Measurements from ENCODE around the gene ACRBP. TPM values are rescaled to one million over a fixed set of nuclear protein-coding genes. Genes with fewer than 3 reads are reported as not detected.

ACRBP gene
- 1.9 TPM in 1 of 2 replicates, not detected in the other for total RNA-seq (2014; rRNA removed; shearing (Covaris generic); ENCODE audit: low replicate concordance)

DNA sequence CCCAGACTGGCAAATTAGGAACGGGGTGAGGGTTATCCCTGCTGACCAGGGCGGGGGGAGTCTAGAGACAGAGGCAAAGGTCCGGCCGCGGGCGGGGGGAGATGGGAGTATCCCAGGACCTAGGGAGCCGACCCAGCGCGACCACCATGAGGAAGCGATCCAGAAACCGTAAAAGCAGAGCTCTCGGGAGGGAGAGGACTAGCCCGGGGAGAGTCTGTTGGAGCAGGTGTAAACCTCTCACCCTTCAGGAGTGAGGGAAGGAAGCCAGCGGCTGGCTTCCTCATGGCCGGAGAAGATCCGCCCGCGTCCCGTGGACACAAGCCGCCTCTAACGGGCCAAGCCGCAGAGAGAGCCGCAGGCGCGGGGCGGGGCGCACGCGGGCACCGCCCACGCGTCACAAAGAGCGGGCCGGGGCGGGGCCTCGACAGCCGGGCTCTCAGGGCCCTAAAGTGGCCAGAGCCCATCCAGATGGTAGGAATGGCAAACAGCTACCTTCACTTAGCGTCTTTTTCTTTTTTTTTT is at the start of gene ACRBP:
TSS of gene ACRBP (minus strand) at position 350 of the 522 bp plus-strand sequence. CDS start at position 284, 66 bp downstream.
- DNase-seq (ENCODE audit: low read depth): peak; percentile 38
- in situ Hi-C loops (cut with HindIII; ENCODE audit: low pct_unique_long_range_greater_than_20kb, low sequenced_read_pairs): no loop called here

DNA sequence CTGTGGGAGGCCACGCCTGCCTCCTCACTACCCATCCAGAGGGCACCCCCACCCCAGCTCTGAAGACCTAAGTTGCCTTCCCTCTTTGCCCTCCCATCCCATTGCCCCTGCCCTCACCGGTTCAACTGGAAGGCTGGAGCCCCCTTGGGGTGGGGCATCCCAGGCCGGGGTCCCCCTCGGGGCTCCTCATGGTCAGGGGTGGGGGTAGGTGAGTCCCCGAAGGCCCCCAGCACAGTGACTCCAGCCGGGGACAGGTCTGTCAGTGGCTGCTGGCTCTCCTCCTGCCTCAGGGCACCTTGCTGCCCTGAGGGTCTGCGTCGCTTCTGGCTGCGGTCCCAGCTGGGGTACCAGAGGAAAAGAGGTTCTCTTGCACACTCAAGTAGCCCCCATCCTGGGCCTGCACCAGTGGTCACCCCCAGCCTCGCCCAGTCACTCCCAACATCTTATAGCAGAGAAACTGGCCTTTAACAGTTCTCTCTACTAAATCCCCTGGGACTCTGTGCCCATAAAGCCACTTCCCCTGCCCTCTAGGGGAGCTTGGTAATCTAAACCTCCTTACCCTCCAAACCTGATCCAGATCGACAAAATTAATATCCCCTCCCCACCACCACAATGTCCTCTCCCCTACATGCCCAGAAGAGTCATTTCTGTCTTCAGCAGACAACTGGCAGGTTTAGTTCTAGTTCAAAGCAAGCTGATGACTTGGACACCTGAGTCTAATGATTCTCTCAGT is 48.2 kb upstream of the ACRBP start:
- in situ Hi-C loops (cut with HindIII; ENCODE audit: low pct_unique_long_range_greater_than_20kb, low sequenced_read_pairs): no loop called here
- no peak for DNase-seq (ENCODE audit: low read depth)

DNA sequence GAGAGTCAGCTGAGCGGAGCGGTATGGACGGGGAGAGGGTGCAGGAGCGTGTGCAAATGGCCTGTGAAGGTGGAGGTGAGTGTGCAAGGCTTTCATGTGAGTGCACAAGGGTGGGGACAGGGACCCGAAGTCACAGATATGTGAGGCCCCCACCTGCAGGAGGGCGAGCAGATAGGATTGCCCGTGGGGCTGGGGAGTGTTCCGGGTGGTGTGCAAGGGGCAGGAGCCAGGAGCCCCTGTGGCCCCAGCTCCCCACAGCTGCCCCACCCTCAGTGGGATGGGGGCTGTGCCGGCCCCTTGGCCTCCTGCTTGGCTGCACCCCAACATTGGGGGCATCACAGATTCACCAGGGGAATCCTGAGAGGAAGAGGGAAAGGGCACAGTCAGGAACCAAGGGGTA is 47.5 kb upstream of the ACRBP start:
- no peak for DNase-seq (ENCODE audit: low read depth)
- in situ Hi-C loops (cut with HindIII; ENCODE audit: low pct_unique_long_range_greater_than_20kb, low sequenced_read_pairs): no loop called here

DNA sequence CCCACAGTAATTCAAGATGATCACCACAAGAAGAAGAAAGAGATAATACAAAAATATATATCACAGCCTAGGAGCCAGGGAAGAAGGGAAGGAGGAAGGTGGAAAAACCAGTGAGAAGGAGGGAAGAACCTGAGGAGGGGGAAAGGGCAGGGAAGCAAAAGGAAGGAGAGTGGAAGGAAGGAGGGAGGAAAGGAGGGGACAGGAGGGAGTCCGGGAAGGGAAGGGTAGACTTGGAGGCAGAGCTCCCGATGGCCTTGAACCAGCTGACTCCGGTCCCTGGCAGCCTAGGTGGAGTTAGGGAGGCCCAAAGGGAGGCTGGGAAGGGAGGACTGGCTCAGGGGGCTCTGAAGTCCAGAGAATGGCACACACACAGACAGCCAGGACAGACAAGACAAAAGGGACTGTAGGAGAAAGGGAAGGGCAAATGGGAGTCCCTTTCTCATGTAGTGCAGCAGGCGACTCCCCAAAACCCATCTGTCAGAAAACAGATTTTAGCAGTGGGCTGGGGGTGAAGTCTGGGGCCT is 46.7 kb upstream of the ACRBP start:
- no peak for DNase-seq (ENCODE audit: low read depth)
- in situ Hi-C loops (cut with HindIII; ENCODE audit: low pct_unique_long_range_greater_than_20kb, low sequenced_read_pairs): no loop called here

DNA sequence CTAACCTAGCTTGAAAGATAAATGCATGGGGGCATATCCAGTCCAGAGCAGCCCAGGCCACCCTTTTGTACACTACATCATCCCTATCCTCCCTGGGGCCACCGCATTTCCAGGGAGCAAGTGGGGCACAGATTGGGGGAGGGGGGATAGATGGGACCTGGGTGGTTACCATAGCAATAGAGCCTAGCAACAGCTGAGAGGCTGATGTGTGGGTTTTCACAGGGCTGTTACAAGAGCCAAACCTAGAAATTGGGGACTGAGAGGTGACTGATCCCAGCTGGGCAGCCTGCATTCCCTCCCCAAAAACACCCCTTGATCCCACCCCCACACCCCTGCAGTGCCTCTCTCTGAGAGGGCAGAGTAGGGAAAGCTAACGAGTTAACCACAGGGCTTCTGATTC is 45.7 kb upstream of the ACRBP start:
- no peak for DNase-seq (ENCODE audit: low read depth)
- in situ Hi-C loops (cut with HindIII; ENCODE audit: low pct_unique_long_range_greater_than_20kb, low sequenced_read_pairs): no loop called here

DNA sequence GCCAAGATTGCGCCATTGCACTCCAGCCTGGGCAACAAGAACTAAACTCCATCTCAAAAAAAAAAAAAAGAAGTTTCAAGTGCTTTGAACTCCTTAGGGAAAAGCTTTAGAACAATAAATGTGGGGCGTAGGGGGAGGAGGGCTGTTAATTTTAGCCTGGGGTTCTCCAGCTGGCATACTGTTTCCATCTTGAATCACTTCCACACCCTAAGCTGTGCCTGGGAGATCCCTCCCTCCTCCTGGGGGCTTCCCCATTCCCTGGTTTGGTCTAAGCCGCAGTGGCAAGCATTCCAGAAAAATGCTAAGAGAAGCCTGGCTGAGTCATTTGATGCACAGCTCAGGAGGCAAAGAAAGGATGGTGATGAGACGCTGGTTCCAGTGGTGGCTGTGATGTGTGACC is 44.2 kb upstream of the ACRBP start:
- DNase-seq (ENCODE audit: low read depth): no peak
- in situ Hi-C loops (cut with HindIII; ENCODE audit: low pct_unique_long_range_greater_than_20kb, low sequenced_read_pairs): no loop called here

DNA sequence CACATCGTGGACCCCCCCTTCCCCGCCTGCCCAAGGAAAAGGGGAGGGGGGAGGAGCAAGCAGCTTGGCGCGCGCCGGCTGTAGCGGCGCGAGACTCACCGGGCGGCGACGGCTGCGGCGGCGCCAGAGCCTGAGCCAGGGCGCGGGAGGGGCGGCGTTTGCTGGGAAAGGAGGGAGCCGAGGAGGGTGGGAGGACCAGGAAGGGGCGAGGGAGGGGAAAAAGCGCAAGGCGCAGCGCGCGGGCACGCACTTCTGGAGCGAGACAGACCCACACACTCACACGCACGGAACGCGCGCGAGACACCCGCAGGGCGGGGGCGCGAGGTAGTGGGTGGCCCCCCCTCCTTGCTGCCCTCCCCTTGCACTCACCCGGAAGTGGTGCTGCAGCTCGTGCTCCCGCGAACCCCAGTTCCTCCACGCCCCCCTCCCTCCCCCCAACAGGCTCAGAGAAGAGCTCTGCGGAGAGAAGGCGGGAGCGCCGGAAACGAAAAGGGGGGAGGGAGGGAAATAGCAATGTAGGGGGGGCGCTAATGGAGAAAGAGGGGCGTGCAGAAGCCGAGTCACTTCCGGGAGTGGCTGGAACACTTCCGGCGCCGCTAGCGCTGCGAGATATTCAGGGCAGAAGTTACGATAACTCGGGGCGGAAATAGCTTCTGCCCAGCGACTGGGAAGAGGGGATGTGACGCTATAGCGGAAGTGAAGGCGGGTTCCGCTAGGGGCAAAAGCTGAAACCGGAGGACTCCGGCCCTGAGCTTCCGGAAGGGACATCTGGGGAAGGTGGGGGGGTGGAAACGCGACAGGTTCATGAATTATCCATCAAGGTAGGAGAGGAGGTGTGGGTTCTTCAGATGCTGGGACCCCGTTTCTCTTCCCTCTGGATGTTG is 42.0 kb upstream of the ACRBP start, which contains the start of gene ZNF384:
TSS of gene ZNF384 (minus strand) at position 377 of the 884 bp plus-strand sequence. CDS start 9,855 bp downstream, outside the sequence.
- in situ Hi-C loops (cut with HindIII; ENCODE audit: low pct_unique_long_range_greater_than_20kb, low sequenced_read_pairs): no loop called here
- DNase-seq (ENCODE audit: low read depth): peak; percentile 97

DNA sequence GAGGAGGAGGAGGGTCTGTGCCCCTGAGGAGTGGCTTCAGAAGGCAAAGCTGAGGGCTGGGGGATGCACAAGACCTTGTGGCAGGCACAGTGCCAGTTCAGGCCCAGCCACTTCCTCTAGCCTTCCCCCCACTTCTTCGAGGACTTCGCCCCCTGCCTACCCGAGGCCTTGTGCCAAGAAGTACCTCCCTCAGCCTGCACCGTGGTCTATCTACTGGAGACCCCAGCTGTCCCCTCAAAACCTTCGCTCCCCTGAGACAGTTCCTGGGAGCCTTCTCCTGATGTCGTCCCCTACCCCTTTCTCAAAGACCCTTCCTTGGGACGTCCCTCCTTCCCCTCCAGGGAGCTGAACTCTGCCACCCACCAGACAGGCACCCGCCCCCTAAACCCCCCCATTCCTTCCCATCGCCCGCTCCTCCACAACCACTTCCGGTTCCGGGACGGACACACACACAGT is 41.3 kb upstream of the ACRBP start:
- DNase-seq (ENCODE audit: low read depth): no peak
- in situ Hi-C loops (cut with HindIII; ENCODE audit: low pct_unique_long_range_greater_than_20kb, low sequenced_read_pairs): no loop called here

DNA sequence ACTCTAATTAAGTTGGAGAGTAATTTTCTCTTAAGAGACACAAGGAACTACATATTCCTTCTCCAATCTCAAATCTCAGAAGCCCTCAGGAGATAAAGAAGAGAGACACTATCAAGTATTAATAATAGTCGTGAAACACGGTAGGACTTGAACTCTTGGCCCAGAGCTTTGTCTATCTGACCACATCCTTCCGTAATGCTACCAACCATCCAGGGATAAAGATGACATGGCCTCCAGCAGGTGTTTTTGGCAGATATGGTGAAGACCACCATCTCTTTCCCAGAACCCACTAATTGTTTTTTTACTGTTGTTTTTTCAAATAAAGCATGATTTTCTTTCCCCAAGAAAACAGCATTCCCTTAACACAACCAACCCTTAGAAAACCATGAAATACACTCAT is 38.6 kb upstream of the ACRBP start:
- DNase-seq (ENCODE audit: low read depth): no peak
- in situ Hi-C loops (cut with HindIII; ENCODE audit: low pct_unique_long_range_greater_than_20kb, low sequenced_read_pairs): no loop called here

DNA sequence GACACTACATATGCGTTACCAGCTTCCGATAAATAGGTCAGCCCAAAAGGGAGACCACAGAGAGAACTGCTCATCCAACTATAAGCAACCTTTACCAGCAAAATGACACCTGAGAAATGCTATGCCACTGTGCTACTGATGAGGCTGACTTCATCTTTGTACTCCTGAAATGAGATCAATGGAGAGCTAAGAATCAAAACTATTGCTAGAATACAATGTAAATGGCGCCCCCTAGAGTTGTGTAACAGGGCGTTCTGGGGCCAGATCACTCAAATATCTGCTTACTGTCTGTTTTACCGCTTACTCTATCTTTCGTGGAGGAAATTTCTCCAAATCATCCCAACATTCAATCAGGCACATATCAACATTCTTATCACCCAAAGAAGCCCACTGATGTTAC is 37.4 kb upstream of the ACRBP start:
- in situ Hi-C loops (cut with HindIII; ENCODE audit: low pct_unique_long_range_greater_than_20kb, low sequenced_read_pairs): no loop called here
- no peak for DNase-seq (ENCODE audit: low read depth)

DNA sequence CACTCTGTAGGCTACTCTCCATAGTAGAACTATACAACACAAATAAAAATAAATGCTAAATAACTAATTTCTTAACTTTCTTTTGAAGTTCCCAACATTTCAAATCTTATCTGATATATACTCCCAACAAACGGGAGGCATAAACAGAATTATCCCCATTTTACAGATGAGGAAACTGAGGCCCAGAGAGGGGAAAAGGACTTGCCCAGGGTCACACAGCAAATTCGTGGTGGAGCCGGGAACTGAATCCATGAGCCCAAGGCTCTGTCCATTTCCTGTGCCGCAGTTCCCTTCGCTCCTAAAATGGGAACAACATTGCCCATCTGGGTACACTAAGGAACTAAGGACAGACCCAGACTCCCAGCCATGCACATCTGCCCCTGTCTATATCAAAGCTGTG is 29.7 kb upstream of the ACRBP start:
- DNase-seq (ENCODE audit: low read depth): no peak
- in situ Hi-C loops (cut with HindIII; ENCODE audit: low pct_unique_long_range_greater_than_20kb, low sequenced_read_pairs): no loop called here

DNA sequence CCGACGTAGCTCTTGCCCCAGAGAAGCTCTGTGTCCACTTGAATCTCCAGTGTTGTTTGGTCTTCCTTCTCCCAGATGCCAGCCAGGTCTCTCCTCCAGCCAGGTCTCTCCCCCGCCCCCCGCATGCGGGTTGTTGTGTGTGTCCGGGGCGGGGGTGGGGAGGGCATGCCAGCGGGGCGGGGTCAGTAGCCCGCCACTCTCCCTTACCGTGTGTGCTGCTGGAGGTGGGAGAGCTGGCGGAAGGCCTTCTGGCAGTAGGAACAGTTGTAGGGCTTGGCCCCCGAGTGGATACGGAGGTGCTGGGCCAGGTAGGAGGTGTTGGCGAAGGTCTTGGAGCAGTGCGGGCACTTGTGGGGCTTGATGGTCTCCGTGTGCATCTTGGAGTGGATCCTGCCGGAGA is 24.9 kb upstream of the ACRBP start:
- in situ Hi-C loops (cut with HindIII; ENCODE audit: low pct_unique_long_range_greater_than_20kb, low sequenced_read_pairs): no loop called here
- DNase-seq (ENCODE audit: low read depth): no peak

DNA sequence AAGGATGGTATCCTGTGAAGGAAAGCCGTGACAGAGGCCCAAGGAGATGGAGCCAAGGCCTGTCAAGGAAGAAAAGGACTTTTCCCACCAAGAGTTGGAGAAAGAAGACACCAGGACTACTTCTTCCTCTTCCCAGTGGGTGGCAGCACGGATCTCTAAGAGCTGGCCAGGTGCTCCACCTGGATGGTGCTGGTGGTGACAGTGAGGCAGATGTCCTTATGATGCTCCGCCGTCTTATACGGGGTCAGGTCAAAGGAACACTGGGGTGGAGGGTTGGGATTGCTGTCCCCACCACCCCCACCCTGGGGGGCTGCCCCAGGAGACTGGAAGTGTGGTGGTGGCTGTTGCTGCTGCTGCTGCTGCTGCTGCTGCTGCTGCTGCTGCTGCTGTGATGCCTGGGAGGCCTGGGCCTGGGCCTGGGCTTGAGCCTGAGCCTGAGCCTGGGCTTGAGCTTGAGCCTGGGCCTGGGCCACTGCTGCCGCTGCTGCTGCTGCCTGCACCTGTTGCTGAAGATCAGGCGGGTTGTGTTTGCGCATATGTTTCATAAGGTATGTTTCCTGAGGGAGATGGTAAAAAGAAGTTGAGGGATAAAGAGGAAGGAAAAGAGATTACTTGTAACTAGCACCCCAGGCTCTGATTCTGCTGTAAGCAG is 20.5 kb upstream of the ACRBP start:
- peak; percentile 14 for DNase-seq (ENCODE audit: low read depth)
- in situ Hi-C loops (cut with HindIII; ENCODE audit: low pct_unique_long_range_greater_than_20kb, low sequenced_read_pairs): no loop called here

DNA sequence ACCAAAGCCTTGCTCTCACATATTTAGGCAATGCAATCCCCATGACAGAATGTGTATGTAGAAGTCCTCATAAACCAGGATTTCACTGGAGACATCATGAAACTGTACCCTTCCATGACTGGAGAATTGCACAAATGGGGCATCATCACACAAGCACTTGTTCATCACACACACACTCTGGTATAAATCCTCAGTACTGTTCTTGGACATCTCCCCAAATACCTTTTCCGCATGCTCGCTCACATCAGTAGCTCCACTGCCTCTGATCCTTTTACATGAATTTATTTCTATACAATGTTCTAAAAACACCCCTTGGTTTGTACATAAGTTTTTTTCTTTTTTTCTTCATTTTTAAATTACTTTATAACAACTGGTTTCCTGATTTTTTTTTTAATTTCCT is 19.0 kb upstream of the ACRBP start:
- in situ Hi-C loops (cut with HindIII; ENCODE audit: low pct_unique_long_range_greater_than_20kb, low sequenced_read_pairs): no loop called here
- no peak for DNase-seq (ENCODE audit: low read depth)

DNA sequence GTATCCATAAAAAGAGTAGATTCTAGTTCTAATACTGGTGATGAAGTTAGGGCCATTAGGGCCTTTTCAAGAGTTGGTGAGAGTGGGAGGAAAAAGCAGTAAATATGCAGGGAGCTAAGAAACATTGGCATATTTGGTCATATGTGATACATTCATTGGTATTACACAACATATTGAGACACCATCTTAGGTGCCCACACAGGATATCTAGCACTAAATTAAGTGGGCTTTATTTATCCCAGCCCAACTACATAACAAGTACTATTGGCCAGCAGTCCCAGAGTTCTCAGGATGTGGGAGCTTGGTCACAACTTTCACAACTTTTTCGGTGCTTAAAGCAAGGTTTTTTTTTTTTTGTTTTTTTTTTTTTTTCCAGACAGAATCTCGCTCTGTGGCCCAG is 17.7 kb upstream of the ACRBP start:
- no peak for DNase-seq (ENCODE audit: low read depth)
- in situ Hi-C loops (cut with HindIII; ENCODE audit: low pct_unique_long_range_greater_than_20kb, low sequenced_read_pairs): no loop called here

DNA sequence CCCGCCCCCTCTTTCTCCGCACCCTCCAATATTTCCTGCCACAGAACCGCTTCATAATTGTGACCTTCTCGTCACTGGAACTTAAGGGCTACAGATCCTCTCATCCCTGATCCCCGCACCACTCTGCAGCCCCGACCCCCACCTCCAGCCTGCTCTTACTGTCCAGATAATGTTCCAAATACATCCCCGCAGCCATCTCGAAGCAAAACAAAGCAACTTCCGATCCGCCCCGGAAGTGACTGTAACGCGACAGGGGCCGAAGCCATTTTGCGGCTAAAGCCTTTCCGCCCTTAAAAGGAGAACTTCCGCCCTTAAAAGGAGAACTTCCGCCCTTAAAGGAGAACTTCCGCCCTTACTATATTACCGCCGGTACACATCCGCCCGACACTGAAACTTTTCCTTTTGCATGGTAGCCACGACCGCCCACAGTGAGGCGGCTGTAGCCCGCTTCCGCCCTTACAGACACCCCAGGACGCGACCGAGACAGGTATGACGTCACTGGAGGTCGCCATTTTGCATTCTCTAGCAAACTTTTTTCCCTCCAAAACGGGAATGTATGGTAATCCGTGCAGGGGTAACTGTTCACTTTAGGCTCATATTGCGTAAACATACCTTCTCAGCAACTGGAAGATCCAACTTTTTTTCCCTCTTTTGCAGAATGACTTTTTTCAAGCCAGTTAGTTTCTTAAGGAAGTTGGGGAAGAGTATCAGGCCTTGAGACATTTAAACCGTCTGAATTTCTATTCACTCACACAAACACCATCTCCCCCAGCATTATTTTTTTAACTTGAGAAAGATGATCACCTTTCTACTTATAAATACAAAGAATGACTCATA is 15.9 kb upstream of the ACRBP start, which contains the start of gene ING4:
TSS of gene ING4 (minus strand) at position 214 of the 837 bp plus-strand sequence. CDS start at position 196, 18 bp downstream.
- in situ Hi-C loops (cut with HindIII; ENCODE audit: low pct_unique_long_range_greater_than_20kb, low sequenced_read_pairs): no loop called here
- peak; percentile 99 for DNase-seq (ENCODE audit: low read depth)

DNA sequence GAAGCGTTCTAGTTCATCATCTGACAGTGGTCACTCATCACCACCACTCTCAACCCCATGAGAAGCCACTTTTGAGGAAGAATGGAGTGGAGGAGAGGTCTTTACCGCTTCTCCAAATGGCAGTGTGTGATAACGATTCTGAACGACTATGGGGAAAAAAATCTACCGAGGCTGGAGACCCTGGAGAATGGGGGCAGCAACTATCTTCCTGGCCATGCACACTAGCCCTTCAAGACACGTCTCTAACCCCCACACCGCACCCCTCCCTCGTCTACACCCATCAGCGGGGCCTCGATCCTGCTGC is 15.3 kb upstream of the ACRBP start:
- in situ Hi-C loops (cut with HindIII; ENCODE audit: low pct_unique_long_range_greater_than_20kb, low sequenced_read_pairs): no loop called here
- no peak for DNase-seq (ENCODE audit: low read depth)

DNA sequence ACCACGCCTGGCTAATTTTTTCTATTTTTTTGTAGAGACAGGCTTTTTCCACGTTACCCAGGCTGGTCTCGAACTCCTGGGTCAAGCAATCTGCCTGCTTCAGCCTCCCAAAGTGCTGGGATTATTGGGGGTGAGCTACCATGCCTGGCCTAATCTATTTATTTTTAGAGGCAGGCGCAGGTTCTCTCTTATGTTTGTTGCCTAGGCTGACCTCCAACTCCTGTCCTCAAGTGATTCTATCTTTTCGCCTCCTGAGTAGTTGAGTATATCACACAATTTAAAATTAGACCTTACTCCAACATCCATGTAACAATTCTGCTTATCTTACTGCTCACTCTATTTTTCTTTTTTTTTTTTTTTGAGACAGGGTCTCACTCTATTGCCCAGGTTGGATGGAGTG is 6.8 kb upstream of the ACRBP start:
- in situ Hi-C loops (cut with HindIII; ENCODE audit: low pct_unique_long_range_greater_than_20kb, low sequenced_read_pairs): no loop called here
- DNase-seq (ENCODE audit: low read depth): no peak
